Hepatic stellate cell (primary cell): Measurements from ENCODE around the gene LRCOL1.

Experiments
- DNase-seq: peaks from one replicate; pipeline ENCODE4 v3.0.0; 2011; ENCODE audit warnings: low spot score

The LRCOL1 gene

DNA sequence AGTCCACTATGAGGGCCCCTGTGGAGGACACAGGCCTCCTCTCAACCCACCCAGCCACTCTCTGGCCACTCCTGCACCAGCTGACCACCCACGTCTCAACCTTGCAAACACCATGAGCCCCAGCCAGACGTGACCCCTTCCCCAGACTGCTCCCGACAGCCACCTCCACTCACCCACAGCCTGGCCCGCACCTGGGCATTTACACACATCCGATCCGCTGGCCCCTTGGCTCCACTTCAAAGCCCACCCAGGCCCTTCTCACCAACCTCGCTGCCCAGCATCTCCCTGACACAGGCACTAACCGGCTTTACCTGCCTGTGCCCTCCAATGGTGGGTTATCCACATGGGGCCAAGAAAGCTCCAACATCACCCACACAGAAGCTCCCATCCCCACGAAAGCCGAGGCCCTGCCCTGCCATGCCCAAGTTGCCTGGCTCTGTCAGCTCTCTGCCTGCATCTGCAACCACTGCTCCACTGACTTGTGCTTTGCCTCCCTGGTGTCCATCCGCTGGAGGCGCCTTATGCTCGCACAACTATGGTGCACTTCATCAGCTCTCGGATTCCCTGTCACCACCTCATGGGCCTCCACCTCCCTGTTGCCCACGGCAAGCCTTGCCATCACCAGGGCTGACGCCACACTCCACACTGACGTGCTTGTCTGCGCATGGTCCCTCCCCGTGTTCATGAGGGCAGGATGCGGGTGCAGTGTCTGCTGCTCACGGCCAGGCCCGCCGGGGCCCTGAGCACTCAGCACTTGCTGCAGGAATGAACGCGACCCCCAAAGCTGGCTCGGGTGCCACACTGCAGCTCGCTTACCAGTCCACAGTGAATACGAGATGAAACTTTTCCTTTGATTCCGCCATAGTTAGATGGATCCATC lies 24.9 kb upstream of the LRCOL1 start:
- no peak for DNase-seq

DNA sequence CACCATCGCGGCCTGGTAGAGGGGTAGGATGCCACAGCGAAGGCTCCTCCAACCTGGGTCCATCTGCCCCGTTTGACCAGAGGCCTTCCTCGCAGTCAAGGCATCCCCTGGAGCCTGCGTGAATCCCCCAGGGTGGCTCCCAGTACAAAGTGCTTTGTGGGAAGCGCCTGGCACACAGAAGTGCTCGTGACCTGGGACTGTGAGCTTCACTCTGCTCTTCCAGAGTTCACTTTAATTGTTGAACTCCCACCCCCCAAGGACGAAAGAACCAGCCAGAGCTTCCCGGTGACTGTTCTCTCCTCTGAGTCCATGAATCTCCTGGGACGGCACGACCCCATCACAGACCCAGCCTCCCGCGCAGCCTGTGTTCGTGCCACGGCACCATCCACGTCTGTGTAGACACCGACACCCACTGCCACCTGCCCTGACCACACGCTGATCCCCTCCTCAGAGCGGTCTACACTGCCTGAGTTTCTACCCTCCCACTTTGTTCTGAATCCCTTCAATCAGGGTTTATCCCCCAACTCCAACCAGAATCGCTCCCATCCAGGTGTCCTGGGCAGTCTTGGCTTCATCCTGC lies 24.1 kb upstream of the LRCOL1 start:
- DNase-seq = no peak

DNA sequence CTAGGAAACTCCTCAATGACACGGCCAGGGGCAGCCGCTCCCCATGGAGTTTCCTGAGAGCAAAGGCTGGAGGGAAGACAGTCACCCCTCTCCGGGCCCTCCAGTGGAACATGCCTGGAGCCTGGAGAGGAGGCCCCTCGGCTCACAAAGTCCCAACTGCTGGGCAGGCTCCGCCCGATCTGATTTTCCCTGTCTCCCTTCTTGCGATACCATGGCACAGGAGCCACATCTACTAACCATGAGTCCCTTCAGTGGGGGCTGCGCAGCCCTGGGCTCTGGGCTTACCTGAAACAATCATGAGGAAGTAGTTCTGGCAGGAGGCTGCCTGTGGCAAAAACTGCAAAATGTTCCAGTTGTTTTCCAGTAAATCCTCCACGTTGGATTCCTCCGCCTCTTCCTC lies 23.5 kb upstream of the LRCOL1 start:
- no peak for DNase-seq

DNA sequence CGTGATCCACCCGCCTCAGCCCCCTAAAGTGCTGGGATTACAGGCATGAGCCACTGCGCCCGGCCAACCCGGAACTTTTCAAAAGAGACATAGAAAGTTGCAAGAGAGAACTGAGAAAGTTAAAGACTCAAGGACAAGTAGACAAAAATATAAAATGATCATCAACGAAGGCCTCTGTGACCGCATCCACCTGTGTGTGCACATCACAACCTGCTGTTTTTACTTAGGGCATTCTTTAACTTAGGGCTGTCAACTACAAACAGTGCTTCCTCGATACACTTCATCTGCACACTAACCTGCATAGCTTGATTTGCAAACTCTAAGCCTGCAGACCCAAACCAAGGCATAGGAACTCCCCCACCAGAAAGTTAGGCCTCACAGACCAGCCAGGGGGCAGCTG lies 23.0 kb upstream of the LRCOL1 start:
- no peak for DNase-seq

DNA sequence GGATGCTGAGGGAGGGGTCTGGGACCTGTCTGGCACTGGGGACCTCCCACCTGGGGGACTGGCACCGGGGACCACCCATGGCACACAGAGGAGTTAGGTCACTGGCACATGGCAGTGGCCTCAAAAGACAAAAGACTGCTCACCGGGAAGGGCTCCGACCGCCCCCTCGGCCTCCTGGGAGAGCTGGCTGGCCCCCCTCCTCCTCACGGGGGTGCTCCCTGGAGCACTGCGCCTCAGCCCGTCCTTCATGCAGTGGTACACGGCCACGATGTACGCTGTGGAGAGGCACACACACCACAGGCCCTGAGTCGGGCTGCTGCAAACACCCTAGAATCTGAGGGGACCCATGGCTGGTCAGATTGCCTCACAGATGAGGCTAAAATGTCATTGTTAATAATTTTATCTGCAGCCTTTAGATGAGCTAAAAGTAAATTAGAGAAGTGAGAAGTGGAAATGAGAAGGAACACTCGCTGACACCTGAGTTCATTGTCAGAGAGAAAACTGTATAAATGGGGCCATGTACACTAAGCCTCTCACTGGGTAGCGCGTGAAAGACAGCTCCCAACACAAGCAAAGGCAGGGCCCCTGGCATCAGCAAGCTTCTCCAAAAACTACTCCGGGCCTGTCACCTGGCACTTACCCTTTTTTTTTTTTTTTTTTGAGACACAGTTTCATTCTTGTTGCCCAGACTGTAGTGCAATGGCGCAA lies 22.3 kb upstream of the LRCOL1 start:
- no peak for DNase-seq

DNA sequence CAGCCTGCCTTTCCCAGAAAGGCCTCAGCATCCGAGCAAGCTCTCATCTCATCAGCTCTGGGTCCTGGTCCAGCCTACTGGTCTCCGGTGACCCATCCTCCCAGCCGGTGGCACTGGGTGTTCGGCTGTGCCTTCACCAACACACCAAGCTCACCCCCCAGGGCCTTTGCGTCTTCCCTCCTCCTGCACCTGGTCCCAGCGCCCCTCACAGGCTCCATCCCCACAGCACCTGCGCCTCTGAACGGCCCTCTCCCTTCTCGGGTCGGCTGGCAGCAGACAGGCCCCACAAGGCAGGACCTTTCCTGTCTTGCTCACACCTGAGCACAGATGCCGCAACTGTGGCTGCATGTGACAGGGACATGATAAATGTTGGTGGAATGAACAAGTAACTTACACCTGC lies 21.3 kb upstream of the LRCOL1 start:
- no peak for DNase-seq

DNA sequence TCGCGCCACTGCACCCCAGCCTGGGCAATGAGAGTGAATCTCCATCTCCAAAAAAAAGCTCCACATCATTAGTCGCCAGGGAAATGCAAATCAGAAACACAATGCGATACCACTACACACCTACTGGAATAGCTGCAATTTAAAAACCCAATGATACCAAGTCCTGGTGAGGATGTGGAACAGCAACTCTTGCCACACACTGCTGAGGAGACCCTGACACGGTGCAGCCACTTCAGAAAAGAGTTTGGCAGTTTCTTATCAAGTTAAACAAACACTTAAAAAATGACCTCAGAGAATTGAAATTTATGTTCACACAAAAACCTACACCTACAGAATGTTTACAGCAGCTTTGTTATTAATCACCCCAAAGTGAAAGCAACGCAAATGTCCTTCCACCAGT lies 20.3 kb upstream of the LRCOL1 start:
- DNase-seq = no peak

DNA sequence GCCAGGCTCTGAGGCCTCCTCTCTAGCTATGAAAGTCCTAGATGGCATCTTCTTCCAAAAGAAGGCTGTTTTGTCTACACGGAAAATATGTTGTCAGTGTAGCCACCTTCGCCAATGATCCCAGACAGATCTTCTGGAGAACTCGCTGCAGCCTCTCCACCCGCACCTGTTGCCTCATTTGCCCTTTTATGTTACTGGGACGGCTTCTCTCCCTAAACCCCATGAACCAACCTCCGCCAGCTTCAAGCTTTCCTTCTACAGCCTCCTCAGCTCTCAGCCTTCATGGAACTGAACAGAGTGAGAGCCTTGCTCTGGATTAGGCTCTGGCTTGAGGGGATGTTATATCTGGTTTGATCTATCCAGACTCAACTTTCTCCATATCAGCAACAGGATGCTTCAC lies 18.9 kb upstream of the LRCOL1 start:
- no peak for DNase-seq

DNA sequence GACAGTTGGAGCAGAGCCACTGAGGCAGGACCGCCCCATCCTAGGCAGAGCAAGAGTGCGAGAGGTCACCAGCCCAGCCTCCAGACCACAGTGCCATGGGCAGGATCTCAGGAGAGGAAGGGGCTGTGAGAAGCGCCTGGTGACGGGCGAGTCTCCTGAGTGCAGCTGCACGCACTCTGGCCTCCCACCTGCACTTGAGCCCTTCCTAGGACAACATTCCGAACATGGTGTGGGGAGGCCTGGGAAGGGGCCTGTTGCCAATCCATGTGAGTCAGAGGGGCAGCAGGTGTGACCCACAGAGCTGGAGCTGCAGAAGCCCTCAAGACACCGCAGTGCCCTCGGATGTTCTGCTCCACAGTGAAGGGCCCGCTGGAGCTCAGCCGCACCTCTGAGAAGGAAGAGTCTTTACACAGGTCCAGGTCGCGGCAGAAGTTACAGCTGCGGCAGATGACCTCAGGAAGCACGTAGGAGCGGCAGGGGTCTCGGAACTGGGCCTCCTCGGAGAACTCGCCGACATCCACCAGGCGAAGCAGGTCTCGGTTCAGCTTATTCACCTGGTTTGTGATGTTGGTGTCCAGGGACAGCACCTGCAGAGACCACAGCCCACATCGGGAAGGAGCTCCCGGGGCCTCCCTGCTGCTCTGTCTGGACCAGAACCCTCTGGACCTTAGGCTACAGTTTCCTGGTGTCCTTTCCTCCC lies 15.5 kb upstream of the LRCOL1 start:
- DNase-seq = no peak

DNA sequence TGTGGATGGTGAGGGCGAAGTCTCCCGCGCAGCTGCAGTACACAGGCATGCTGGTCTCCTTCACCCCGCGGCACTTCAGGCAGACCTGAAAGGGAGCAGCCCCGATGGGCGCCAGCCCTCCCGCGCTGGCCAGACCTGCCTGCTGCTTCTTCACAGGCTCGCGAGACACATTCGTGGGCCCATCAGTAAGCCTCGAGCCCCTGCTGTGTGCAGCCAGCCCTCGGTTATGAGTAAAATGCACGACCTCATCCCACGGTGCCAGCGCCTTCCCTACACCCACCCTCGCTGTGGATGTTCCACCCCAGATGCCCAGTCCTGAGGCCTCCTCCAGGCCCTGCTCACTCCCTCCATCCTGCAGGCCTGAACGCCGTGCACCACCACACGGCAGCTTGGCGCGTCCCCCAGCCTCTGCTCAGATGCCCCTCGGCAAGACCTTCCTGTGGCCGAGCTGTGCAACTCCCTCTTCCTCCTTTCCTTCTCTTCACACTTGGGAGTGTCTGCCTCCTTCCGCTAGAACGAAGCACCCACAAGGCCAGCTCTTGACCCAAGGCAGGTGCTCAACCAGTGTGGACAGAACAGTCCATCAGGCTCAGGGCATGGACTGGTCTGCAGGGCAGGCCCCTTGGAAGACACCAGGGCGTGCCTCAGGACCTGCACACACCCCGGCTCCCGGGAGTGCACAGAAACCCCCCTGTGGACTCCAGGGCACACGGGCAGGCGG lies 14.7 kb upstream of the LRCOL1 start:
- no peak for DNase-seq

DNA sequence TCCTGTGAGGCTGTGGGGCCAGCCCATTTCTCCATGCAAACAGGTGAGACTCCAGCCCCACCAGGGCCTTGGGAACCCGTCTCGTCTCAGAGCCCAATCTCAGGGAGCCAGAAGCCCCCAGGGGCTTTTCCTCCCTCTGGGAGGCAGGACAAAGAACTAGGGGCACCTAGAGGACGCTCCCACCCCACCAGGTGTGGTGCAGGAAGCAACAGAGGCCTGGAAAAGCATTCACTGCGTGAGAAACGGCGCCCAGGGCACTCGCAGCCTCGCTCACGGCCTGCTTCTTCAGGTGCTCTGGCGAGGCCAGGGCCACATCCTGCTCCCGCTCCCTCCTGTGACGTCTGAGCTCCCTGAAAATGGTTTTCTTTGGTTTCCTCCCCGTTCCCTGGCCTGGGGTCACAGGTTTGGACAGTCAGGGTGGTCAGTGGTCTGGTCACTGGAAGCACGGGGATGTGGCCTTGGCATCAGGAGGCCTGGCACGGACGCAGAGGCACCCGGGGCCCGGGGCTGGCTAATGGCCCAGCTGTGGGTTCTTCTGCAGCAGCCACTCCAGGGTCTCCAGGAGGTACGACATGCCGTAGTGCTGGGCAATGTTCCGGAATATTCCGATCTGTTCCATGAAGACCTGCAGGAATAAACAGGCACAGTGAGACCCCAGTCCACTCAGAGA lies 13.9 kb upstream of the LRCOL1 start:
- DNase-seq = no peak

DNA sequence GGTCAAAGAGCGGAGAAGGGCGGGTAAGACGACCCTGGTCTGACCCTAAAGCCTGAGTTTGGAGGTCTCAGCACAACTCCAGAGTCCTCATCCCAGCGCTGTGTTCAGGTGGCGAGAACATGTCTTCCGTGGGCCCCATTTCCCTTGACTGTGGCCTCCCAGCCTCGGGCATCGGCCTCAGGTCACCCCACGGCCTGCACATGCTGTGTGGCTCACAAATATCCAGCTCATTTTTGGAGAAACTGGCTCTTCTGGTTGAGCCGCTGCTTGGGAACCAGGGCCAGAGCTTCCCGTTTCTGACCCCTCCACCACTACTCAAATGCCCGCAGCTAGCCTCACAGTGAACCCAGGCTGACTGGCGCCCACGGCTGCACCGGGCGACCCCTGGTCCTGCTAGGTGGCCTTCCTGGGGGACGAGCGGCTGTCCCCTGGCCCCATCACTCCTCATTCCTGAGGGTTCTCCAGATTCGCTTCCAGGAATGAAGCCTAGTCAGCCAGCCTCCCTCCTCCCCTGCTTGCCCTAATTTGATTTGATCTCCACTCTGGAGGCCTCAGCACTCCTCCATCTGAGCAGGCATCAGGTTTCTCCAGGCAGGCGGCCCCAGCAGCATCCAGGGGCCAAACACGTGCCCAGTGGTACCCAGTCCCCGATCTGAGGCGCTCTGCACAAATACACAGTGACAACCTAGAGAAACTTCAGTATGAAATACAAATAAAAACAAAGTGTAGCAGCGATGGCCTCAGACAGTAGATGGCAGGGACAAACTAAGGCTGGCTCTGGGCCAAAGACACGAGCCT lies 12.9 kb upstream of the LRCOL1 start:
- DNase-seq = no peak

DNA sequence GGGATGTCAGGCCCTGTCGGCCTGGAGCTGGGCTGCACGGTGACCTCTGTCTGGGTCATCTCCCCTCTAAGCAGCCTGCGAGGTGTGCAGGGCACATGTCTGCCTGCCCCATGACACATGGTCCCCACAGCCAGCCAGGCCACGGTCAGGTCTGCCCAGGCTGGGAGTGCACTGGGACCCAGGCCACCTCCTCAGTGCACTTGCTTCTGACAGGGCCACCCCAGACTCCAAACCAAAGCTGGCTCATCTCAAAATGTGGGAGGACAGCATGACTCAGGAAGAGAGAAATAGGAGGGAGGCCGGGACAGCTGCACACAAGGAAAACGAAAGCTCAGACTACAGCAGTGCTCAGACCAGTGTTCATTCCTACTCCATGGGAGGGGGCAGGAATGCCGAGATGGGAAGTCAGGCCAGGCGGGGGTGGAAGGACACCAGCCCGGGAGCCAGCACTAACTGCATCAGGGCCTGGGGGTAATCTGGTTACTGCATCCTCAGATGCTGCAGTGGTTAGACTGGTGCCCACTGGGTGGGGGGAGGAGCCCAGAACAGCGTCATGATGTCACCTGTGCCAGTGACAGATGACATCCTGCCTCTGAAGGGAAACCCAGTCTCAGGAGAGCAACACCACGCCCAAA lies 12.2 kb upstream of the LRCOL1 start:
- peak; percentile 96 for DNase-seq

DNA sequence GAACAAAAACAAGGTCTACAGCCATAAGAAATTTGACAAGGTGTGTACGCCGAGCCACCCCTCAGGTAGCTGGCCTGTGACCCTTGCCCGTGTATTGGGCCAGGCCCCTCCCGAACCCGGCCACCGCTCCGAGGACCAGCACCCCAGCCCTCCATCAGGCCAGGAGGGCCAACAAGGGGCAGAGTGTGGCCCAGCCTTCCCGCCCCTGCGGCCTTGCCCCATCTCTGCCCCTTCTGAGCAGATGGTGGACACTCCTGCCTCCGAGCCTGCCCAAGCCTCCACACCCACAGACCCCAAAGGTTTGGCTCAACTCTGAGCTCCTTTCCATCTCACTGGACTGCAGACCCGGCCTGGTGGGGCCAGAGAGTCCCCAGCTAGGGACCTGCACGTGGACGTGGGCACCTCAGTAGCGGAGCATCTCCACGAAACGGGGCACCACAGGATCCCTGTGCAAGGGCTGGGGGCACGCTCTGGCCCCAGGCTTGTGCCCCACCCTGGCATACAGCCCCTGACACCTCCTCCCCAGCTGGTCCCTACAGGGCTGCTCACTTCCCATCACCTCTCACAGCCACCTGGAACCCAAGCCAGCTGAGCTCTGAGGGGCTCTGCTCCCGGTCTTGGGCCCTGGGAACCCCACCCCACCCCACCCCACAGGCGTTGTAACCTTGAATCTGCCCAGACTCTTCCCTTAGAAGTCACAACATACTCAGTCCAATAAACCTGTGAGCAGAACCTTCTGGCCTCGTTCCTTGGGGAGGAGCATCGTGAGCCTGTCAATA lies 11.5 kb upstream of the LRCOL1 start:
- no peak for DNase-seq

DNA sequence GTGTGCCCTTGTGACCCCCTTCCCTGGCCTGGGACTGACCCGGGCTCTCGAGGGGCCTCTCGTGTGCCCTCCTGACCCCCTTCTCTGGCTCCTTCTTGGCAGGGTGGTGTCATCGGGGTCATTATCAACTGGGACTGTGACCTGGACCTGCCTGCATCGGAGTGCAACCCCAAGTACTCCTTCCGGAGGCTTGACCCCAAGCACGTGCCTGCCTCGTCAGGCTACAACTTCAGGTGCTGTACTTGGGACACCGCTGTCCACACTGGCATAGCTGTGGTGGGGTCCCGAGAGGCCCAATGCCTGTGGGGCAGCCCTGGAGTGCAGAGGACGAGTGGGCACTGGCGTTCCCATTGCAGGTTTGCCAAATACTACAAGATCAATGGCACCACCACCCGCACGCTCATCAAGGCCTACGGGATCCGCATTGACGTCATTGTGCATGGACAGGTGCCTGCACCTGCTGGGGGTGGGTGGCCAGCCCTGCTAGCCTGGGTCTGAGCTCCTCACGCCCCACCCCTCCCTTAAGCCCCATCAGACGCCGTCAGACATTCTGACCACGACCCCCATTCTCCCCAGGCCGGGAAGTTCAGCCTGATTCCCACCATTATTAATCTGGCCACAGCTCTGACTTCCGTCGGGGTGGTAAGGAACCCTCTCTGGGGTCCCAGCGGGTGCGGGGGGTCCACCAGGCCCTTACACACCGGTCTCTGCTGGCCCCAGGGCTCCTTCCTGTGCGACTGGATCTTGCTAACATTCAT lies 10.7 kb upstream of the LRCOL1 start:
- no peak for DNase-seq

DNA sequence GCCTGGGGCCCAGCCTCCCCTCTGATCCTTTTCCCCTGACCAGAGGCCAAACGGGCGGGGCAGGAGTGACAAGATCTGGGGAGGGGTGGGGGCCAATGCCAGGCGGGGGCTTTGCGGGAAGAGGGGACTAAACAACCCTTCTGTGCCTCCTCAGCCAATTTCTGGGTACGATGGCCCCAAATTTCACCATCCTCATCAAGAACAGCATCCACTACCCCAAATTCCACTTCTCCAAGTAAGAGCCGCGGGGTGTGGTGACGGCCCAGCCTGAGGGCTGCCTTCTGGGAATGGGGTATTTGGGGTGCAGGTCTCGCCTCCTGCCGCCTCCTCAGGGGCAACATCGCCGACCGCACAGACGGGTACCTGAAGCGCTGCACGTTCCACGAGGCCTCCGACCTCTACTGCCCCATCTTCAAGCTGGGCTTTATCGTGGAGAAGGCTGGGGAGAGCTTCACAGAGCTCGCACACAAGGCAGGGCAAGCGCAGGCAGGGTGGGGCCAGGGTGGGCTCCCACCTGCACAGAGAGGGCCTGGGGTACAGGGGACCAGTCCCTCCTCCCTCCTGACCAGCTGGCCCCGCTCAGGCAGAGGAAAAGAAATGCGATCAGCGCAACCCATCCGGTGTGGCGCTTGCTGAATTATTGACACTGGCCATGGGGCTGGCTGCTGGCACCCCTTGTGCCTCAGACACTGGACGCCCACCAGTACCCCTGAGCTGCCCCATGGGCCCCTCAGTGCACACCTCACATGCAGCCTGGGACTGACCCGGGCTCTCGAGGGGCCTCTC lies 9.9 kb upstream of the LRCOL1 start:
- DNase-seq = no peak

DNA sequence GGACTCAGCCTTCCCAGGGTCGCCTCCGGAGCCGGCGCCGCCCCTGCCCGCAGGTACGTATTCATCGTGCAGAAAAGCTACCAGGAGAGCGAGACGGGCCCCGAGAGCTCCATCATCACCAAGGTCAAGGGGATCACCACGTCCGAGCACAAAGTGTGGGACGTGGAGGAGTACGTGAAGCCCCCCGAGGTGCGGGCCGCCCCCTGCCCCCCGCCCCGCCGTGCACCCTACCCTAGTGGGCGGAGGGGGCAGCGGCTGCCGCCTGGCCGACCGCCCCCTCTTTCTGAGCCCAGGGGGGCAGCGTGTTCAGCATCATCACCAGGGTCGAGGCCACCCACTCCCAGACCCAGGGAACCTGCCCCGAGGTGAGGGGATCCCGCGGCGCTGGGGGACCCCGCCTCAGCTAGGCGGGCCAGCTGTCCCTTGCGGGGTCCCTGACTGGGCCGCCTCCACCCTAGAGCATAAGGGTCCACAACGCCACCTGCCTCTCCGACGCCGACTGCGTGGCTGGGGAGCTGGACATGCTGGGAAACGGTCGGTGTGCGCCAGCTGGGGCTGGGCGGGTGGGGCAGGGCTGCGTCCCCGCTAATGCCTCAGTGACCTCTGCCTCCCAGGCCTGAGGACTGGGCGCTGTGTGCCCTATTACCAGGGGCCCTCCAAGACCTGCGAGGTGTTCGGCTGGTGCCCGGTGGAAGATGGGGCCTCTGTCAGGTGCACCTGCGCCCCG lies 9.2 kb upstream of the LRCOL1 start:
- DNase-seq = no peak
